C4-2B (cell line): ENCODE measurements around the gene ADAMTS14.

Experiments used
- H3K27ac ChIP-seq: fragments of 450-650 bp; 2 replicates; pipeline ENCODE4 v1.5.1; 2017
- ZFX ChIP-seq: fragments of 450-650 bp; IDR thresholded peaks from 2 replicates; pipeline ENCODE4 v1.6.1; 2017
- TF ChIP-seq, protein P1 (sequence below): fragments of 450-650 bp; conservative IDR thresholded peaks from 2 replicates; pipeline ENCODE4 v1.5.1; 2017; ENCODE audit warnings: mild to moderate bottlenecking

Gene ADAMTS14

DNA sequence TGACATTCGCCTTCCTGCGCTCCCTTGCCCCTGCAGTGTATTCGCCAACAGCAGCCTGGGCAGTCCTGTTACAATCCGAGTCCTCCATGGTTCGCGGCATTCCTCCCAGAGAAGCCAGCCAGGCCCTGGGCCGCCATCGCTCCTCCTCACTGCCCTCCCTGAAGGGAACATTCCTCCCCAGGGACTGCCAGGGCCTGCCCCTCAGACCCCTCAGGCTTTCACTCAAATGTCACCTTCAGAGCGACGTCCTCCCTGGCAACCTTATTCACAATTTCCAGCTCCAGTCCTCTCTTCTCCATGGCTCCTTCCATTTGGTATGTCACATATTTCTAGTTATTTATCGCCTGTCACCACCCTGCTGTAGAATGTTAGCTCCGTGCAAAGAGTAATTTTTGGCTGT is 17.4 kb downstream of the ADAMTS14 start:
- TF ChIP-seq ZFX: no peak
- TF ChIP-seq, protein P1, sequence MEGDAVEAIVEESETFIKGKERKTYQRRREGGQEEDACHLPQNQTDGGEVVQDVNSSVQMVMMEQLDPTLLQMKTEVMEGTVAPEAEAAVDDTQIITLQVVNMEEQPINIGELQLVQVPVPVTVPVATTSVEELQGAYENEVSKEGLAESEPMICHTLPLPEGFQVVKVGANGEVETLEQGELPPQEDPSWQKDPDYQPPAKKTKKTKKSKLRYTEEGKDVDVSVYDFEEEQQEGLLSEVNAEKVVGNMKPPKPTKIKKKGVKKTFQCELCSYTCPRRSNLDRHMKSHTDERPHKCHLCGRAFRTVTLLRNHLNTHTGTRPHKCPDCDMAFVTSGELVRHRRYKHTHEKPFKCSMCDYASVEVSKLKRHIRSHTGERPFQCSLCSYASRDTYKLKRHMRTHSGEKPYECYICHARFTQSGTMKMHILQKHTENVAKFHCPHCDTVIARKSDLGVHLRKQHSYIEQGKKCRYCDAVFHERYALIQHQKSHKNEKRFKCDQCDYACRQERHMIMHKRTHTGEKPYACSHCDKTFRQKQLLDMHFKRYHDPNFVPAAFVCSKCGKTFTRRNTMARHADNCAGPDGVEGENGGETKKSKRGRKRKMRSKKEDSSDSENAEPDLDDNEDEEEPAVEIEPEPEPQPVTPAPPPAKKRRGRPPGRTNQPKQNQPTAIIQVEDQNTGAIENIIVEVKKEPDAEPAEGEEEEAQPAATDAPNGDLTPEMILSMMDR: no peak
- no peak overlapping the region for H3K27ac ChIP-seq

GRCh38 chr10:70690589-70690988 is 18.3 kb downstream of the ADAMTS14 start:
- no peak for TF ChIP-seq ZFX
- TF ChIP-seq, protein P1: no peak
- H3K27ac ChIP-seq: no peak overlapping the region

DNA sequence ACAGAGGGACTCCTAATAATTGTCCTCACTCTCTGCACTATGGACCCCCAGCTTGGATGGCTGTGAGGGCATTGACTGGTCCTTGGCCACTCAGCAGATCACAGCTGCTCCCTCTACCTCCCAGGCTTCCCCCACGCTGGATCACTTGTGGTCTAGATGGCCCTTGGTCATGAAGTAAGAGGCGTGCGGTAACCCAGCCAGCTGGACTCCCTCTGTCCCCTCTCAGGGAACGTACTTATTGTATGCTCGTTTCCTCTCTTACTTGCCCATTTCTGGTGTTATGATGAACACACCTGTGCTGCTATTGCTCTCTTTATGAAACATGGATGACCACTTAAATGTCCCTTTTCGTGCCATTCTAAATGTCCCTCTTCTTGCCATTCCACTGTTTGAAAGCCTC is 19.3 kb downstream of the ADAMTS14 start:
- TF ChIP-seq, protein P1: no peak
- no peak for TF ChIP-seq ZFX
- no peak overlapping the region for H3K27ac ChIP-seq

- H3K27ac ChIP-seq: no peak overlapping the region
- no peak for TF ChIP-seq ZFX
- TF ChIP-seq, protein P1: no peak
These were observed 19.8 kb downstream of the ADAMTS14 start for GRCh38 chr10:70692043-70692603.

GRCh38 chr10:70693619-70694335 is 21.5 kb downstream of the ADAMTS14 start:
- TF ChIP-seq, protein P1: no peak
- TF ChIP-seq ZFX: no peak
- H3K27ac ChIP-seq: no peak overlapping the region

GRCh38 chr10:70694418-70695141 is 22.3 kb downstream of the ADAMTS14 start:
- H3K27ac ChIP-seq: no peak overlapping the region
- no peak for TF ChIP-seq ZFX
- TF ChIP-seq, protein P1: no peak
